GM18526 (cell line): Measurements from ENCODE around the gene RWDD1.

Experiments used
- POLR2A ChIP-seq: IDR thresholded peaks from 3 replicates; pipeline ENCODE4 v1.6.1; 2011; ENCODE audit not compliant: insufficient read length; ENCODE audit errors: extremely low read depth

RWDD1 gene

GRCh38 chr6:116547358-116547757 is 23.9 kb upstream of the RWDD1 start:
- no peak for TF ChIP-seq POLR2A

- no peak for TF ChIP-seq POLR2A
These were observed 20.5 kb upstream of the RWDD1 start for GRCh38 chr6:116550796-116551195.

GRCh38 chr6:116553451-116553850 is 17.9 kb upstream of the RWDD1 start, which contains the start of gene CALHM4:
Gene CALHM4, plus strand, starts transcription at chr6:116553751. Its CDS starts 43 bp downstream, at chr6:116553794.
- TF ChIP-seq POLR2A: no peak

GRCh38 chr6:116556065-116556464 is 15.2 kb upstream of the RWDD1 start:
- no peak for TF ChIP-seq POLR2A

GRCh38 chr6:116556814-116557415 is 14.4 kb upstream of the RWDD1 start:
- no peak for TF ChIP-seq POLR2A

GRCh38 chr6:116557893-116558292 is 13.4 kb upstream of the RWDD1 start:
- no peak for TF ChIP-seq POLR2A

GRCh38 chr6:116560130-116560529 is 11.2 kb upstream of the RWDD1 start:
- TF ChIP-seq POLR2A: no peak

GRCh38 chr6:116561377-116562018 is 9.8 kb upstream of the RWDD1 start:
- TF ChIP-seq POLR2A: no peak

- TF ChIP-seq POLR2A: no peak
These were observed 9.3 kb upstream of the RWDD1 start for GRCh38 chr6:116562019-116562403.

GRCh38 chr6:116562614-116563013 is 8.7 kb upstream of the RWDD1 start:
- no peak for TF ChIP-seq POLR2A

- no peak for TF ChIP-seq POLR2A
These were observed 7.5 kb upstream of the RWDD1 start for GRCh38 chr6:116563830-116564229.

- no peak for TF ChIP-seq POLR2A
These were observed 7.0 kb upstream of the RWDD1 start for GRCh38 chr6:116564311-116564710.

GRCh38 chr6:116564921-116565872 is 6.1 kb upstream of the RWDD1 start:
- TF ChIP-seq POLR2A: no peak

GRCh38 chr6:116568111-116568510 is 3.2 kb upstream of the RWDD1 start:
- no peak for TF ChIP-seq POLR2A

- TF ChIP-seq POLR2A: no peak
These were observed 2.2 kb upstream of the RWDD1 start for GRCh38 chr6:116568821-116569755.

- TF ChIP-seq POLR2A: no peak
These were observed 338 bp downstream of the RWDD1 start for GRCh38 chr6:116571683-116572000.

- no peak for TF ChIP-seq POLR2A
These were observed 858 bp downstream of the RWDD1 start for GRCh38 chr6:116572162-116572561.
